HG03439 (cell line): ENCODE measurements around the gene RPS6KL1.

Experiments
- ATAC-seq: cut with Tn5 transposase; IDR thresholded peaks from one replicate; pipeline ENCODE4 v1.9.1; 2021; ENCODE audit warnings: mild to moderate bottlenecking, moderate library complexity; ENCODE audit not compliant: unreplicated experiment

RPS6KL1 gene

DNA sequence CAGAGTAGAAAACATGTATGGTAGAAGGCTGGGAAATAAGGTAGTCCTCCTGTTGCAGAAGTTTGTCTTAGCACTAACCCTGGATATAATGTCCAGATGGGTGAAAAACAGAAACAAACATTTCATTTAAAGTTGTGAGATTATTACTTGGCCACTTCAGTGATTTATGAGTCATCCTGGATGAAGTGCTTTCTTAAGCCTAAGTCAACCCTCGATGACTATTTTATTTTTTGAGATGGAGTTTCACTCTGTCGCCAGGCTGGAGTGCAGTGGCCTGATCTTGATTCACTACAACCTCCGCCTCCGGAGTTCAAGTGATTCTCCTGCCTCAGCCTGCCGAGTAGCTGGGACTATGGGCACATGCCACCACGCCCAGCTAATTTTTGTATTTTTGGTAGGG is 31.2 kb downstream of the RPS6KL1 start:
- no peak for ATAC-seq

DNA sequence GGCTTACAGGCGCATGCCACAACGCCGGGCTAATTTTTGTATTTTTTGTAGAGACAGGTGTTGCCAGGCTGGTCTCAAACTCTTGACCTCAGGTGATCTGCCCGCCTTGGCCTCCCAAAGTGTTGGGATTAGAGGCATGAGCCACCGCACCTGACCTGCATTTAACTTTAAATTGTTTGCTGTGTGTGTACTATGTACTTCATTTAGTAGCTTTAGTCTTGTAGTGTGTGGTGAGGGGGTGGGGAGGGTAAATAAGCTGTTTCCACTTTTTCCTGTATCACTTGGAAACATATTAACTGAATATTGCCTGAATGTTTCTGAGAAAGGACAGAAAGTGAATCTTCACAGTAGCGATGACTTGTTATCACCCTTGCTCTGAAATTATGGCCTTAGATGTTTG is 32.8 kb downstream of the RPS6KL1 start:
- ATAC-seq = no peak

DNA sequence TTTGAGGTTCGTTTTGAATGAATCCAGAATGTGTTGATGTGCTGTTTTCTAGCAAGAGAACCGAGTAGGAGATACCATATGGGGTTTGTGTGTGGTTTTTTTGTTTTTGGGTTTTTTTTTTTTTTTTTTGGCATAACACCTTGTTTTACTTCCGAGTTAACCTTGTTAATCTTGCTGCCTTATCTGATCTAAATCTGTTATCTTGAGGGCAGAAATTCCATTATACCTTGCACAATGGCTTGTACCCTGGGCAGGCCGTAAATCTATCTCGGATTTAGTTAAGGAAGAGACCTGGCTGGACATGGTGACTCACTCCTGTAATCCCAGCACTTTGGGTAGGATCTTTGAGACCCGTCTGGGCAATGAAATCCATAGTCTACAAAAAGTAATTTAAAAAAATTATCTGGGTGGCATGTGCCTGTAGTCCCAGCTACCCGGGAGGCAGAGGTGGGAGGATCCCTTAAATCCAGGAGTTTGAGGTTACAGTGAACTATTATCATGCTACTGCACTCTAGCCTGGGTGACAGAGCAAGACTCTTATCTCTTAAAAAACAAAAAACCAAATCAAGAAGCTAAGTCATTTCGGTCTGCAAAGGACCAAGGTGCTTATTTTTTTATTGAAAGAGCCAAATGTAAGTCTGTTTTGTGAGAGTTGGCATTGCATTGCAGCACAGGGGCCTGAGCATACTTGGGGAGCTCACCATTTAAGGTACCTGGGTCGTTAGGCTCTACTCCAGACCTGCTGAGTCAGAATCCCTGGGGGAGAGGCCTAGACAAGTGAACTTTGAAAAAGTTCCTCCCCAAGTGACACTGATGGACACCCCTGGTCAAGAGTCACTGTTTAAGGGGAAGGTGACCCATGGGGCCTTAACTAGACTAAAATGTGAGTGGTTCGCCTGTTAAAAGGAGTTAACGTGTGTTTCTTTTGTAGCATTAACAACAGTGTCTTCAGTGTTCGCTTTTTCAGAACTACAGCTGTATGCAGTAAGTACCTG is 34.6 kb downstream of the RPS6KL1 start:
- no peak for ATAC-seq

DNA sequence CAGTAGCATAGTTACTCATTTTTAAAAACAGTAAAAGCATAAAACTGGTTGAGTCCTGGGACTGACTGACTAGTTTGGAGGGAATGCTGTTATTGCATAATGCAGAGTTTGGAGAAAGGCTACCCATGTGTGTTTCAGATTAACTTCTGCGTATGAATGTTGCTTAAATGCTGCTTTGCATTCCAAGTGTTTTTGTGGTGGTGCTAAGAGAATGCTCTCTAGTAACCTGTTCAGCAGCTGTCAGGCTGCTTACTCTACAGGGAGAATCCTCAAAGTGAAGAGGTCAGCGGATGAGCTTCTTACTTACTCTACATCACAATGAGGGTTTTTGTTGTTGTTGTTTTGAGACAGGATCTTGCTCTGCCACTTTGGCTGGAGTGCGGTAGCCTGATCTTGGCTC is 37.1 kb downstream of the RPS6KL1 start:
- no peak for ATAC-seq

DNA sequence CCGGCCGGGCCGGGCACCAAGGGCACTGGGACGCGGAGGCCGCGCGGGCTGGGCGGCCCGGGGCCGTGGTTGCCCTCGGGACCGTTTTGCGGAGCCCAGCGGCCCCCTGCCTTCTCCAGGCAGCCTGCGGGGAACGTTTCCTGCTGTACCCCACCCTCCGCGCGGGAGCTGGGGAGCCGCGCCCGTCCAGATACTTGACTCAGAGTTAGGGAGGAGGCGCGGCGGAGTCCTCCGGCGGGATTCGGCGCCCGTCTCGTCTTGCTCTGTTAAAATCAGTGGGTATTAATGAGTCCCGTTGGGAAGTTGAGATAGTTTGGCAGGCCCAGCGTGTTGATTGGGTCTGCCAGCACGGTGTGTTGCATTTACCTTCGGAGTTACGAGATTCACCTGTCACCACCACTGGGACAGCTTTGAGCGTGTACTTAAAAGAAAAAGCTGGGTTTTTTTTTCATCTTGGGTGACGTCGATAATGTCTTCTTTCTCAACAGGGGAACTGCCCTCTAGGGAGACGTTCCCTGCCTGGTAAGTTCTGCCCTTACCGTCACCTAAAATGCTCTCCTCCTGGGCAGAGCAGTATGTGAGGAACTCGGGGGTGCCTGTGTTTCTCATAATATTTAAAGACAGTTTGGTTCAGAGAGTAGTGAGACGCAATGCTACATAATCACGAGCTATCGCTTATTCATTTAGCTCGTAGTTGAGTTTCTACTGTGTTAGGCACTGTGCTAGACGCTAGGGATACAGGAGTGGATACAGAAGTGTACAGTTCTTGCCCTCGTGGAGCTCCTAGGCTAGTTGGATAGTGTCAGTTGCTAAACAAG is 40.7 kb downstream of the RPS6KL1 start:
- peak; percentile 32 for ATAC-seq

DNA sequence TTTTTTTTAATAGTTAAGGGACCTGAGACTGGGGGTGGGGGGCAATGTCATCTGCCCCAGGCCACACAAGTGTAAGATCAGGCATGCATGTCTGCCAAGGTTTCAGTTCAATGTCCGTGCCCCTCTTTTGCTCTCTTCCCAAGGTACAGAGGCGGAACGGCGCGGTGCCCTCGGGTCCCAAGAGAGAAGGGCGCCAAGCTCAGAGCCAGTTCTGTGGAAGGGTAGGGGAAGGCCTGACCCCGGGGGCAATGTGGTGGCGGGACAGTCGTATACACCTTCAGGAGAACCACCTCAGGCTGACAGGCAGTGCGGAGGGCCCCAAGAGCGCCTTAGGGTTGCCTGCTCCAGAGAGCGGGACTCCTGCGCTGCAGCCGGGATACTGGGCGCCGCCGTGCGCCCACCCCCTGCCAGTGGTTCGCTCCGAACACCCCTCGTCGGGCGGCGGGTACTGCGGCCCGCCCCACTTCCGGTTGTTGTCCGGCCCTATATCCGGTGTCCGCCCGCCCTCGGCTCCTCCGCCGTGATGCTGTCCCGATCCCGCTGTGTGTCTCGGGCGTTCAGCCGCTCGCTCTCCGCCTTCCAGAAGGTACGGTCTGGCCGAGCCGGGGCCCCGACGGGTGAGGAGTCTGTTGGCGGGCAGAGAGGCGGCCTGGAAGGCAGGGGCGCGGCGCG is 41.5 kb downstream of the RPS6KL1 start, which contains the start of gene DLST:
TSS of gene DLST (plus strand) at position 486 of the 672 bp plus-strand sequence. CDS start at position 524, 38 bp downstream.
- peak; percentile 95 for ATAC-seq

DNA sequence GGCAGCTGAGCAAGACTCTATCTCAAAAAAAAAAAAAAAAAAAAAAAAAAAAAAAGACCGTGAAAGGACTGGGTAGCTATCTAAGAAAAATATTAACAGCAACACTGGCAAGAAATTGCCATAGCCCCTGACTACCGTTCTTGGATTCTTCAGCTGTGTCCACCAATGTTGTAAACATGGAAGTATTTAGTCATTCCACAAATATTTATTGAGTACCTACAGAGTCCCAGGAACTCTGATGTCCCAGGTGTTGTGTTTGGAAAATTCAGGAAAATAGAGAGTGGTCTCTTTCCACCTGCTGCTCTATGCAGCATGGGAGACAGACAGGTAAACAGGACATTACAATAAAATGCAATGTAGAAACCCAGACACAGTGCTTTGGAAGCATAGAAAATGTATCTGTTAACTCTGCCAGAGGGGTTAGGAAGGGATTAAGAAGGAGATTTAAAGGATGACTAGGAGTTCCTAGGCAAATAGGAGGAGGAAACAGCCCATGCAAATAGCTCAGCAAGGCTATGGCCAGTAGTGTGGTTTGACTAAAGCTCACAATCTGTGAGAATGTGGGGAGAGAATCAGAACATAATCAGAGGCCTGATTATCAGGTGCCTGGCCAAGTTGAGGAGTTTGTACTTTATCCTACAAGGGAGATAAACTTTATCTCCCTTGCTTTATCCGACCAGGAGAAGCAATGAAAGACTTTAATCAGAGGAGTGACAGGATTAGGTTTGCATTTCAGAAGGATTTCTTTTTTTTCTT is 43.5 kb downstream of the RPS6KL1 start:
- no peak for ATAC-seq

DNA sequence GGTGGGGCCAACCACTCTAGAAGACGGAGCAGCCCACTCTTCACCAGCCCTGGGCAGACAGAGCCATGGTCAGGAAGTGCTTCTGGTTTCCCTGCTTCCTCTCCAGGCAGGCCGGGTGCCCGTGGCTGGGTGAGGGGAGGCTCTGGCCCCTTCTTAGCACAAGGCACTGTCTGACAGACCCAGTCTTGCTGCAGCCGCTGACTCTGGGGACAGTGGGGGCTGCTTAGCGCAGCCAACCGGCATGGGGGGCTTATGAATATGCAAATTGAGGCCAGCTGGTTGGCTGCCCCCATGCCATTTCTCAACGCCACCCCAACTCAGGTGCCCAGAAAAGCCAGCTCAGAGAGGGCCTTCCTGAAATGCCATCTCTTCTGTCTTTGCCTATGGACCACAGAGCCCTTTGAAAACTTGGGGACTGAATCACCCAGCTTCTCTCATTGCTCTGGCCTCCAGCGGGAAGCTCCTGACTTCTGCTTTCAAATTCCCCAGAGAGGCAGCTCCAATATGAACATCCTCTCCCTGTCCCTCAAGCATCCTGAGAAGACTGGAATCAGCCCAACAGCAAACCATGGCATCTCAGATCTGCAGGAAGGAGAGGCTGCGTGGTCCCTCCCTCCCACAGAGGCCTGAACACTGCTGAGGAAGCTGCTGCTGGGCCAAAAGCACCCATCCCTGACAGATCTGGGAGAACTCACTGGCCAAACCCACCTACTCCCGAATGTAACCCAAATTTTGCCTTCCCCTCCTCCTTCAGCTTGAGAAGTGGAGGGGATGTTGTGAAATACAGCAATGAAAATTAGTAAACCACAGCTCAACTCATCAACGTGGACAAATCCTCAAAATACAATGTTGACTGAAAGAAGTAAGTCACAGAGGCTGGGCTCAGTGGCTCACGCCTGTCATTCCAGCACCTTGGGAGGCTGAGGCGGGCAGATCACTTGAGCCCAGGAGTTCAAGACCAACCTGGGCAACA is 46.8 kb downstream of the RPS6KL1 start, which contains the start of gene PROX2:
TSS of gene PROX2 (minus strand) at position 205 of the 973 bp plus-strand sequence. CDS start 12,311 bp downstream, outside the sequence.
- no peak for ATAC-seq

DNA sequence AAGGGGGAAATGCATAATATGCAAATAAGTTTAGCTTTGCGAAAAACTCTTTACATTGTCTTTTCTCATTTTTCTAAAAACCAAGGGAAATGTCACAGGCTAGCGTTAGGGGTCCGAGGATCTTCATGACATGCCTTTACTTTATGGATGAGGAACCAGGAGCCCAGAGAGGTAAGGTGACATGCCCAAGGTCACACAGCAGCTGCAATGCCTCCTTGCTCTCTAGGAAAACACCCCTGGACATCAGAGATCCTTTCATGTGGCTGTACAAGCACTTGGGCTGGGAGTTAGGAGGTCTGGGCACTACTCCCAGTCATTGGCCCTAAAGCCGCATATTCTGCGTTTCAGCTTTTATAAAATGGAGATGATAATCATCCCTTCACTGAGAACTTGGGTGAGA is 47.9 kb downstream of the RPS6KL1 start:
- ATAC-seq = no peak

DNA sequence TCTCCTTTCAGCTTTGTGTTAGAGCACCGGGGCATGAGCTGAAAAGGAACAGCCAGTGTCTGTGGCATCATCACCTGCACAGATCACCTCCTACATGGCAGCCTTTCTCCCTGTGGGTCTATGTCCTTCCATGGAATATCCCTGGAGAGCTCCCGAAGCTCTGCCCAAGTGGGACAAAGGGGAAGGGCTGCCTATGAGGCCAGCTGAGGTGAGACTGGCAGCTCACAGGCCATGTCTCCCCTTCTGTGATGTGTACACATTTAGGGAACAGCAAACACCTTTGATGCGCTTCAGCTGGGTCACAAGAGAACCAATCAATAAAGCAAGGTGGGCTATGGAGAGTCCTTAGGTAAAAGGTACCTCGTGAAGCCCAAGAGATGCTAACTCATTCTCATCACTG is 51.2 kb downstream of the RPS6KL1 start:
- ATAC-seq = no peak

DNA sequence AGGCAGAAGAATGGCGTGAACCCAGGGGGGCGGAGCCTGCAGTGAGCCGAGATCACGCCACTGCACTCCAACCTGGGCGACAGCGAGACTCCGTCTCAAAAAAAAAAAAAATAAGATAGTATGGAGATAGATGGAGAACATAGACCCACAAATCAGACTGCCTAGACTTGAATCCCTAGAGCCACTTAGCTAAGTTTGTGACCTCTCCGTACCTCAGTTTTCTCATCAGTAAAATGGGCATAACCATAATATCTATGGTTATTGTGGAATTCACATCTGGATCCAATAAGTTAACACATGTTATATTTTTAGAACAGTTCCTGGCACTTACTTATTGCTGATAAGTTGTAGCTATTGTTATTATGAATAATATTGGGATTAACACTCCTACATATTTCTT is 54.3 kb downstream of the RPS6KL1 start:
- no peak for ATAC-seq

DNA sequence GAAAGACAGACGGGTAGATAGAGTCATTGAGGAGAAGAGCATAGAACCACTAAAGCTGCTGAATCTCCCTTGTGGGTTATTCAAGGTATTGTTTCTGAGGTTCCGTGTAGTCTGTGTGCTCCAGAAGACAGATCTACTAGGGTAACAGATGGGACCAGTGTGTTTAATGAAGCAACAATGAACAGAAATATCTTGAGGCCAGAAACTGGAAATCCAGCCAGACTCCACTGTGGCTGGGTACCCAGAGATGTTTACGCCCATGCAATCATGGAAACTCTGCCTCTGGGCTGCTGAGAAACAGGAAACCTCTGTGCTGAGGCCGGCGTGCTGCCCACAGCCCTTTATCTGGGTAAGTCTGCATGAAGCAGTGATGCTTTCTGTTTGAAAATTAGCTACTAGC is 55.4 kb downstream of the RPS6KL1 start:
- ATAC-seq = no peak

DNA sequence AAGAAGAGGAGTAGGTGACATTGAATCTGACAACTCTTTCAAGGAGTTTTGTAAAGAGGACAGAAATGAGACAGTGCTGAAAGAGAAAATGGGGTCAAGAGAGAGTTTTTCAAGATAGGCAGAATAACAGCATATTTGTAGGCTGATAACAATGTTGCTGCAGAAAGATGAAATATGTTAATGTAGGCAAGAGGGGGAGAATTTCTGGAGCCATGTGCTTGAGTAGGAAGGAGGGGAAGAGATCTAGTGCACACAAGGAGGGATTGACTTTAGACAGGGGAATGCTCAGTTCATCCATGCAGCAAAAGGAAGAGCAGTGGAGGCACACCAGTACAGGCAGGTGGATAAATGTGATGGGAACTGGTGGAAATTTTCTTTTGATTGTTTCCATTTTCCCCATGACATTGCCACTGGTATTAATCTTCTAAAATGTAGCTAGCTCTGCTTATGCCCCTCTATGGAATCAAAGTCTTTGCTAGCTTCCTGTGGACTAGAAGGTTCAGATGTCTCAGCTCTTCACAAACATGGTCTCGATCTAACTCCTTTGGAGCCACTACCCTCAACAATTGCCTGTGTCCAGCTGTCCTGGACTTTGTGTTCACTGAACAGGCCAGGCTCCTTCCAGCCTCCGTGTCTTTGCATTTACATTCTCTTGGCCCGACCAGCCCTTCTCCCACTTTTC is 56.2 kb downstream of the RPS6KL1 start:
- no peak for ATAC-seq

DNA sequence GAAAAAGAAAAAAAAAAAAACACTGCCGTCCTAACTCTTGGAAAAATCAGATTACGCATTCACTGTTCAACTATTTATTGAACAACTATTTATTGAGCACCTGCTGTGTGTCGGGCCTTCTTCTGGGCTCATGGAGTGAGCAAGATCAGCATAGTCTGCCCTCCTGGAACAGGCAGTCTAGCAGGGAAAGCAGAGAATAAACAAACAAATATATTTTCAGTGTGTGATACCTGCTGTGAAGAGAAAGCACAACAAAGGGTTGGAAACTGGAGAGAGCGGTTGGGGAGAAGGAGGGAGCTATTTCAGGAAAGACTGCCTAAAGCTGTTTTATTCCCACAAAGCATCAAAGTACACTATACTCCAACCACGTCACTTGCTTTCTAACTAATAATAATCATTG is 57.9 kb downstream of the RPS6KL1 start:
- ATAC-seq = no peak

DNA sequence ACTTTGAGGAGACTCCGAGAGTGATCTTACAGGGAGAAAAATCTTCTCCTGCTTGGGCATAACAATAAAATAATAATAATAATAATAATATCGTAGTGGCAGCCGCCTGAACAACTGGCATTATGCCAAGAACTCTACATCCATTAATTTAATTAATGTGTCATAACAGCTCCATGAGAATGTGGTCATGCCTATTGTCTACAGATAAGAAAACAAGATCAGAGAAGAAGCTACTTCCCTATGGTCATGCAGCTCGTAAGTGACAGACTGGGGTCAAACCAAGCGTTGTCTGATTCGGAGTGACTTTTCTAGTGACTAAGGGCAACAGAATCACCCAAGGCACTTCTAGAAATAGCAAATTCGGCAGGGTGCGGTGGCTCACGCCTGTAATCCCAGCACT is 58.9 kb downstream of the RPS6KL1 start:
- ATAC-seq = no peak

DNA sequence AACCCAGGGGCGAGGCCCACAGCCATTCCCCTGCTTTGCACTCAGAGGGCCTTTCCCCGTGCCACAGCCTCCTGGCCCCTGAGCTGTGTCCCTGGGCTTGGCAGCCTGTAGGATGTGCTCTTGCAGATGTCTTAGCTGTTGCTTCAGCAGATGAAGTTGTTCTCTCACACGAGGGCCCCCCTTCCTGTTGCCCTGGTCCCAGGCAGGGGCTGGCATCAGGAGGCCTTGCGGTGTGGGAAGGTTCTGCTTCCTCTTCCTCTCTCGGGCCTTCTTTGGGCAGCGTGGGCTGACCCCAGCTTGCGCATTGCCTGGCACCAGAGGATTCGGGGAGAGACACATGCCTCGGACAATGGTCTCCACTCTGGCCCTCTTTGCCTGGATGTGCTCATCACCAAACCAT is 59.8 kb downstream of the RPS6KL1 start:
- ATAC-seq = no peak

DNA sequence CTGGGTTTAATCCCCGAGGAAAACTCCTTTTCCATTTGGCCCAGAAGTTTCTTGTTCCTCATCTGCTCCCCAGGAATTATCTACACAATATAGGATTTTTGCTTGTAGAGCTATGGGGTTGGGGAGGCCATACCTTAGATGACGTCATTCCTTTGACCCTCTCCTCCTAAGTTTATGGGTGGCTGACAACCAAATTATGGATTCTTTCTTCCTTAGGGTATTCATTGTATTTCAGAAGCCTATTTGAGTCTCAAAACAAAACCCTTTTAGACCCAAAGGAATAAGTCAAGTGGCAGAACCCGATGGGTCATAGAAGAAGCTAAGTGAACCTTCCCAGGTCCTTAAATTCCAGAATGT is 61.3 kb downstream of the RPS6KL1 start:
- no peak for ATAC-seq

DNA sequence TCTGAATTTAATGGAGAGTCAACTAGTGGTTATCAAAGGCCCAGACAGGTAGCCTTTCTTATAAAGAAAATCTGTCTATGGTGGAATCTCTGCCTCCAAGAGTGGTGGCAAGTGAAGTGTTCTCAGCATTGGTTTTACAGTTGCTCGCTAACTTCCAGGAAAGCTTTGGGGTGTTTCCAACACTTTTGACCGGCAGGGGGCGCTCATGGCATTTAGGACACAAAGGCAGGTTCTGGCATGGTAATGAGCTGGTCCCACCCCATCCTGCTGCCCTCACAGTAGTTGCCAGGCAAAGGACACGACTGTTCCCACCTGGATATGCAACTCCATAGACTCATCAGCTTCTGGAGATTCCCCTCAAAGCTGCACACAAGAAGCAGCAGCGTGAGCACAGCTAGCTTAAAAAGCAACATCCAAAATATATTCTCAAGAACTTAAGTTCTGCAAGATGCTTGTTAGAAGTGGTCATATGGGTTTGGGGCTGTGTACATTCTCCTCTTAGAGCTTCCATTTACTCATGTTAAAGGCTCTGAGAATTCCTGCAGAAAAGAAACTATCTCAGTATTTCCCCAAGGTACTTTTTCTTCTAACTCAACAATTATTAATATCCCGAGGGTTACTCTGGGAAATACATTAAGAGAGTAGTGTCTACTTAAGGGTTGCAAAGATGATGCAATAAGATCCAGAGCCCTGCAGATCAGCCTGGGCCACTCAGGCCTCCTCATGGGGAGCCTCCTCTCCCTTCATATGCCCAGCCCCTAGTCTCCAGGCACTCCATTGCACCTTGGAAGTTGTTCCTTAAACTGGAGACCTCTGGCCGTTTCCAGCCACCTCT is 61.9 kb downstream of the RPS6KL1 start:
- ATAC-seq = no peak
